Stimulated activated CD8-positive, alpha-beta memory T cell treated with anti-CD3 and anti-CD28 coated beads, Interleukin-2, amount 100 ng/mL, for 1 hour (primary cell): Measurements from ENCODE around the gene BORCS8.
A peak's percentile ranks its signal among the peaks of the same experiment; 100 is the strongest.
"Not testable (repeated sequence)": the region's sequence is repeated elsewhere in the genome, so short reads cannot be mapped to it uniquely, and the experiment has no call there.

Experiments used
- DNase-seq, 2 donors: peaks; one replicate each; pipeline ENCODE4 v3.0.0-alpha.2; 2020; ENCODE audit warnings: low read depth in 2 of 2

BORCS8 gene

DNA sequence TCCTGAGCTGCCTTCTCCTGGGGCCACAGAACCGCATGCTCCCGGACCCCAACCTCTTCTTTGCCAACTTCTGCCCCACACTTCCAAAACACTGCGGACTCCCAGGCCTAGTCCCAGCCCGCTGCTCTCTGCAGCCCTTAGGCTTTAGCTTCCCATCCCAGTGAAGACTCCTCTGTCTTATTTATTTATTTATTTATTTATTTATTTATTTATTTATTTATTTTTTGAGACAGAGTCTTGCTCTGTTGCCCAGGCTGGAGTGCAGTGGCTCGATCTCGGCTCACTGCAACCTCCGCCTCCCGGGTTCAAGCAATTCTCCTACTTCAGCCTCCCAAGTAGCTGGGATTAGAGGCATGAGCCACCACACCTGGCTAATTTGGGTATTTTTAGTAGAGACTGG lies 43.4 kb downstream of the BORCS8 start:
- DNase-seq, result not testable (repeated sequence)

DNA sequence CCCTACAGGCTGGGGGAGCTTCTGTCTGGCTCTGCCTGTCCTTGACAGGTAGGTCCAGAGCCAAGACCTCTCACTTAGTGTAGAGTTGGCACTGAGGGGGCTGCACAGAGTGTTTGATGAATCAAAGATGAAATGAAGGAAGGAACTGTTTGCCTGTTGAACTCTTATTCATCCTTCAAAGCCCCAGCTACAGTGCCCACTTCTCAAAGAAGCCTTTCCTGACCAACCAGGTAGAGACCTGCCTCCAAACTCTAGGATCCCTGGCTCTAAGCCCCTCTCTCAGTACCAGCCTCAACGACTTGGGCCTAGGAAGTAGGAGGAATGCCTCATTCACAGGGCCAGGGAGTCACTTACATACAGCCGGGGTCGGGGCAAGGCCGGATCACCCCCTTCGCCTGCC lies 44.6 kb downstream of the BORCS8 start:
- no peak for DNase-seq

GRCh38 chr19:19146865-19147264 lies 45.1 kb downstream of the BORCS8 start:
- DNase-seq, result no peak

DNA sequence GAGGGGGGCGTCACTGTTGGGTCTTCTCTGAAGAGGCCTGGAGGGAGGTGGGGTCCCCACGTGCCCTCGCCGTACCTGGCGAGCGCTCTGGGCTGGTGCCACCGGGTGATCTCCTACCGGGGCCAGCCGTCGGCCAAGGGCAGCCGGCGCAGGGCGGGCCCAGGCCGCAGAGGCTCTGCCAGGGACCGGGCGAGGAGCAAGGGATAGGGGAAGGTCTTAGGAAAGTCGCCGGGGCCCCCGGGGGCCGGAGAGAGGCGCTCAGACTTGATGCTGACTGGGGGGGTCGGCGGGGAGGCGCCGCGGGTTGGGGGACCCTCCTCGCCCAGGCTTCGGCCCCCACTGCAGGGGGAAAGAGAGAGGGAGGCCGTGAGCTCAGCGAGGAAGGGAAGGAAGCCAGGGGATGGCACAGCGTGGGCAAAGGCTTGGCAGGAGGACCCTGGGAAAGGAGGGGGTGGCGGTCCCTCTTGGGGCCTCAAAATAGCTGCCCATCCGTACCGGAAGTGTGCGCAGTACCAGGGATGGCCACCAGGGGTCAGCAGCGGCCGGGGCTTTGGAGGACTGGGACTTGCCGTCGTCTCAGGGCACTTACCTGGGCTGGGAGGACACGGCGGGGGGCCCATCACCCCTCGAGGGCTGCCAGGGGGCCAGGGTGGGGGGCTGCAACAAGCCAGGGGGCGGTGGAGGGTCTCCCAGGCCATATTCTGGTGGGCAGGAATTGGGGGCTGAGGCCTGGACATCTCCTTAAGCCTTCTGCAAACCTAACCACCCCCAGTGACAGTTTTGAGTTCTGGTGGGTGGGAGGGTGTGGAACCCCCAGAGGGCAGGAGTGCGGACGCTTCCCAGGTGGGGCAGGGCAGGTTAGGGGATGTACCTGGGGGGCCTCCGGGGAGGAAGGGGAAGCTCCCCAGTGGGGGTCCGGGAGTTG lies 46.0 kb downstream of the BORCS8 start:
- DNase-seq, result peak; percentile 70

- no peak for DNase-seq
Measured at GRCh38 chr19:19145281-19145680, 46.7 kb downstream of the BORCS8 start.

DNA sequence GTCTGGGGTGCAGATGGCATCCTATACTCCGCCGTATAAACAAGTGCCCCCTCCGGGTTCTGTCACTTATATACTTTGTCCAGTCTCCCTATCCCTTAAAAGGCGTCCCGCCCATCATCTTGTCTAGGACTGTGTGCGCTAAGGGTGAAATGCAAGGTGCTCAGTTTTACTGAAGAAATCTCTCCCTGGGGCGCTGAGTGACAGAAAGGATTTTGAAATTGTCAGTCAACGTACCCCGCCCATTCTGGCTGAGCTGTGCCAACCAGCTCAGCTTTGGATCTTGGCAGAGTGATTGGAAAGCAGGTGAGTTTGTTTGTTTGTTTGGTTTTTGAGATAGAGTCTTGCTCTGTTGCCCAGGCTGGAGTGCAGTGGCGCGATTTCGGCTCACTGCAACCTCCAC lies 49.6 kb downstream of the BORCS8 start:
- DNase-seq, result no peak

DNA sequence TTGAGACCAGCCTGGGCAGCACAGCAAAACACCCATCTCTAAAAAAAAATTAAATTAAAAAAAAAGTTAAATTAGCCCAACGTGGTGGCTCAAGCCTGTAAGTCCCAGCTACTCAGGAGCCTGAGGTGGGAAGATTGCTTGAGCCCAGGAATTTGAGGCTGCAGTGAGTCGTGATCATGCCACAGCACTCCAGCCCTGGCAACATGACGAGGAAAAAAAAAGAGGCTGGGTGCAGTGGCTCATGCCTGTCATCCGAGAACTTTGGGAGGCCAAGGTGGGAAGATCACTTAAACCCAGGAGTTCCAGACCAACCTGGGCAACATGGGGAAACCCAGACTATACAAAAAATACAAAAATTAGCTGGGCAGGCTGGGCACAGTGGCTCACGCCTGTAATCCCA lies 51.5 kb downstream of the BORCS8 start:
- DNase-seq, result no peak

- no peak for DNase-seq
Measured at GRCh38 chr19:19139876-19140229, 52.1 kb downstream of the BORCS8 start.

- peak; percentile 83 to 90 for DNase-seq
Measured at GRCh38 chr19:19138109-19138981, 53.6 kb downstream of the BORCS8 start, which contains the start of gene TMEM161A. Gene TMEM161A (minus strand): TSS chr19:19138478. CDS start chr19:19138428, 50 bp downstream.

DNA sequence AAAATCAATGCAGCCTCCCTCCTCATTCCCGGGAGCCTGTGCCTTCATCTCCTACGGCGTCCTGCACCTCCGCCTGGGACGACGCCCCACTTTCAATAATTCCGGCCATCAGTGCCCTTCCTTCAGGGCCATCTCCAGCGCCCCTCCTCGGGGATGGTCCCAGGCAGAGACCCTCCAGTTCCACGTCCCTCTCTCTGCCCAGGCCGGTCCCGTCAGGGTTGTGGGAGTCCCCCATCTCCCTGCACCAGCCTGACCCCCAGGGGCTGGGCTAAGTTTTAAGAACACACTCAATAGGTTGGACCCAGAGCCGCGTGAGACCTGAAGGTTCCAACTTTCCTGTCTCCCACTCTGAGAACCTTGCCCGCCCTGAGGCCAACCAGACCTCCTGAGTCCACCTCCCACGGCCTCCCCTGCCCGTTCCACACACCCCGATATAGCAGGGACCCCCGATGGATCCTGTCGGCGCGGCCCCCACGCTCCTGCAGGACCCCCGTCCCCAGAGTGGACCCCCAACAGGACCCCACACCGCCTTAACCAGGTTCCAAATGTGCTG lies 54.3 kb downstream of the BORCS8 start:
- no peak for DNase-seq

DNA sequence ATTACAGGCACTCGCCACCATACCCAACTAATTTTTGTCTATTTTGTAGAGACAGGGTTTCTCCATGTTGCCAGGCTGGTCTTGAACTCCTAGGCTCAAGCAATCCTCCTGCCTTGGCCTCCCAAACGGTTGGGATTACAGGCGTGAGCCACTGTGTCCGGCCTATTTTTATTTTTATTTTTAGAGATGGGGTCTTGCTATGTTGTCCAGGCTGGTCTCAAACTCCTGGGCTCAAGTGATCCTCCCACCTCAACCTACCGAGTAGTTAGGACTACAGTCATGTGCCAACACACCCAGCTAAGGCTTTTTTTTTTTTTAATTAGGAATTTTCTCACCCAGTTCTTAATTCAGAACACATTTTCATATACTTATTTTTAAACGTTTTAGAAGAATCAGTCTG lies 56.2 kb downstream of the BORCS8 start:
- not testable (repeated sequence) for DNase-seq

DNA sequence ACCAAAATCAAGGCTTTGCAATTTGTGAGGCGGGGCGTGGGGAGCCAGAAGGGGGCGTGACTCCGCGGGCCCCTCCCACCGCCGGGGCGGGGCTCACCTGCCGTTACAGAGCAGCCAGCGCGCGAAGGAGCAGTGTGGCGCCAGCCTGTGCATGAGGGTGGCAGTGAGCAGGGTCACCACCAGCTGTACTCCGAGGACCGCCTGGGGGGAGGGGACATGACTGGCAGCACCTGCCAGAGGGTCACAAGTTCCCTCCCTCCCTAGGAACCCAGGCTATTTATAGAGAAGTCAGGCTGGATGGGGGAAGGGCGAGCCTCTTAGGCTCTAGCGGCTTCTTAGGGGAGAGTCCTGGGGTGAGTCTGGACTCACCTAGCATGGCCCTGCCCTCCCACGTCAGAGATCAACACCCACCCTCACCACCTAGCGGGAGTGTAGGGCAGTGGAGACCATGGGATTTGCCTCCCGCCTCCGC lies 57.2 kb downstream of the BORCS8 start:
- DNase-seq, result no peak

DNA sequence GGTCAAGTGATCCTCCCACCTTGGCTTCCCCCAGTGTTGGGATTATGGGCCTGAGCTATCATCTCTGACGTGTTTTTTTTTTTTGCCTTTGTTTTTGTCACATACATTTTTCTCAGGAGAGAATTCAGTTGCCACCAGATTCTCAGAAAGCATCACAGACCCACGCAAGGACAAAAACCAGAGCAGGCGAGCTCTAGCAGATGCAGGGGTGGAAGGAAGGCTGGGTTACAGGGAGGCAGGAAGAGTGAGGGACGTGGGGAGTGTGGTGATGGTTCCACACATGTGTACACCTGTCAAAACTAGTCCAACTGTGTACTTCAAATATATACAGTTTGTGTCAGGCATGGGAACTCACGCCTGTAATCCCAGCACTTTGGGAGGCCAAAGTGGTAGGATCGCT lies 58.0 kb downstream of the BORCS8 start:
- DNase-seq, result no peak

DNA sequence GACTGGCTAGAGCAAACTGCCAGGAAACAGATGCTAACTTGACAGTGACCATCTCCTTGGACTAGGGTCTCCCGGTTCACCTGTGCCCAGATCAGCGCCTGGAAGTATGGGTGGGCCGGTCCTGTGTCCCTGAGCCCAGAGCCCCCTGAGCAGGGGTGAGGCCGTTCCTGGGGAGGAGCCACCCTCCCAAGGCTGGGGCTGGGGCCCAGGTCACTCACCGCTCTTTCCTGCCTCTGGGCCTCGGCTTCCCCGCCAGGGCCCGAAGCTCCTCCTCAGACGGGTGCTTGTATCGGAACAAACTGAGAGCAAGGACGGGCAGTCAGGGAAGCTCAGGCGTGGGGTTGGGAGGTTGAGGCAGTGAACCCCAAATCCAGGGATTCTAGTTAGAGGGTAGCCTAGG lies 59.0 kb downstream of the BORCS8 start:
- no peak for DNase-seq

DNA sequence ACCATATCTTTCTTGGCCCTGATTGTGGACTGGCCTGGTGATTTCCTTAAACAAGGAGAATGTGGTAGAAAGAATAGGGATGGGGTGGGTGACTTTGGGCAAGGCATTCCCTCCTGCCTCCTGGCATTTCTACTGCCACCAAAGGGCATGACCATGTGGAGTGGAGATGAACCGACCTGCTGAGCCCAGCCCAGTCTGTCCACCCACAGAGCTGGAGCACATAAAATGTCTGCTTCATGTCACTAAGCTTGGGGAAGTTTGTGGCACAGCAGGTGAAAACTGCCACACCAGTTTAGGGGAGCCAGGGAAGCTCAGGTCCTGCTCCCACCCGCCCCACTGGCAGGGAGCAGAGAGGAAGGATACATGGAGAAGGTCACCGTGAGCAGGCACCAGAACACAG lies 60.0 kb downstream of the BORCS8 start:
- DNase-seq, result no peak
